ENCODE results near the gene TMEM45A. TPM values are rescaled to one million over a fixed set of nuclear protein-coding genes. Genes with fewer than 3 reads are reported as not detected.

TMEM45A gene
- total RNA-seq, 1 experiment from 2014 or later, result 10.1 TPM

DNA sequence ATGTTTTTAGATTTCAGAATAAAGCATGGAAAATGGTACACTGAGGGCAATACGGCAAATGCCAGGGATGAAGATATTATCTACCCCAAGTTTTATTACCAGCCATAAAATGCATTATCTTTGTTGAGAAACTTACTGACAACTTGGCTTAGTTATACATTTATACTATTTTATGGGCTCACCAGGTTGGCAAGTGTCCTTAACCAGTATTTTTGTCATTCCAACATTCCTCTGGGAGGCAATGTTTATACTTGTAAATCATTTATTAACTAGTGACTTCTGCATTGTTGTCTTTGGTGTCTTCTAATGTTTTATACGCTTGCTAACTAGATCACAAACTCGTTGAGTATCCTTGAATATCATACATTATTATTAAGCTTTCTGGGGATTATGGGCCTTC, 99.0 kb downstream of the TMEM45A start:
- no peak overlapping the region for H2AK5ac ChIP-seq (ENCODE audit: insufficient read length, low read length)
- H3K9me3 ChIP-seq (ENCODE audit: control insufficient read depth, low read depth, low read length), result no peaks in the 10 kb centered on the region
- no peak overlapping the region for H2BK15ac ChIP-seq (ENCODE audit: low read depth, low read length)
- H2BK12ac ChIP-seq (ENCODE audit: insufficient read length, low read depth, low read length), result no peak overlapping the region
- no peak overlapping the region for H4K91ac ChIP-seq (ENCODE audit: insufficient read length, low read depth, low read length)
- H3K4me1 ChIP-seq (ENCODE audit: insufficient read depth, low read length), result no peaks in the 10 kb centered on the region
- H3K18ac ChIP-seq (ENCODE audit: insufficient read length, low read depth, low read length), result no peak overlapping the region
- no peaks in the 10 kb centered on the region for H3K27me3 Mint-ChIP-seq (ENCODE audit: low read depth)
- H3K23ac ChIP-seq (ENCODE audit: insufficient read length, low read depth, low read length), result no peak overlapping the region
- no peak overlapping the region for H4K8ac ChIP-seq (replicated peaks; ENCODE audit: insufficient read length, low read depth, low read length)
- no peaks in the 10 kb centered on the region for H3K23me2 ChIP-seq (ENCODE audit: insufficient read length, low read depth, low read length, poor library complexity, severe bottlenecking)
- no peak overlapping the region for H3K4me3 Mint-ChIP-seq
- peaks cover 1 to 2% (median 2%) of the 10 kb centered on the region in 3 experiments; a peak in 5 of 7 replicates for H3K36me3 Mint-ChIP-seq (ENCODE audit: insufficient read depth in 1 of 3, low read depth in 3 of 3)
- no peak overlapping the region for H3T11ph ChIP-seq (ENCODE audit: low read length)
- H3K27me3 ChIP-seq (ENCODE audit: insufficient read depth, low read length), result no peaks in the 10 kb centered on the region
- H3K4ac ChIP-seq (ENCODE audit: low read depth, low read length), result no peak overlapping the region
- no peak for DNase-seq
- no peak overlapping the region for H3K27ac Mint-ChIP-seq
- no peak overlapping the region for H2AFZ ChIP-seq (ENCODE audit: low read length)
- H4K20me1 ChIP-seq (ENCODE audit: control insufficient read depth, insufficient read depth, insufficient read length), result no peaks in the 10 kb centered on the region
- H3K79me1 ChIP-seq (ENCODE audit: insufficient read depth, low read depth, low read length, poor library complexity, severe bottlenecking), result no peaks in the 10 kb centered on the region
- H3K9me3 Mint-ChIP-seq, result peaks cover 7% of the 10 kb centered on the region in 2 experiments; a peak in 4 of 5 replicates
- no peak overlapping the region for H3K56ac ChIP-seq (ENCODE audit: insufficient read length, low read depth, low read length)
- no peak overlapping the region for H3K9ac ChIP-seq (ENCODE audit: extremely low read depth, insufficient read length, low read length)
- WGBS (ENCODE audit: extremely low coverage, insufficient read length, low lambda C conversion rate), result no CpG with 5 or more reads among the region's 3 CpGs
- no peak overlapping the region for H2BK5ac ChIP-seq (ENCODE audit: insufficient read length, low read length)
- peaks cover 3 to 4% of the 10 kb centered on the region in 2 experiments; a peak in 1 of 4 replicates for H3K4me1 Mint-ChIP-seq
- no peak overlapping the region for H2BK120ac ChIP-seq (ENCODE audit: low read depth, low read length, poor library complexity, severe bottlenecking)
- H3K79me2 ChIP-seq (ENCODE audit: insufficient read depth, low read length), result no peaks in the 10 kb centered on the region
- no peak overlapping the region for H3K27ac ChIP-seq (ENCODE audit: insufficient read length, low read depth, low read length)
- TF ChIP-seq, protein P1, sequence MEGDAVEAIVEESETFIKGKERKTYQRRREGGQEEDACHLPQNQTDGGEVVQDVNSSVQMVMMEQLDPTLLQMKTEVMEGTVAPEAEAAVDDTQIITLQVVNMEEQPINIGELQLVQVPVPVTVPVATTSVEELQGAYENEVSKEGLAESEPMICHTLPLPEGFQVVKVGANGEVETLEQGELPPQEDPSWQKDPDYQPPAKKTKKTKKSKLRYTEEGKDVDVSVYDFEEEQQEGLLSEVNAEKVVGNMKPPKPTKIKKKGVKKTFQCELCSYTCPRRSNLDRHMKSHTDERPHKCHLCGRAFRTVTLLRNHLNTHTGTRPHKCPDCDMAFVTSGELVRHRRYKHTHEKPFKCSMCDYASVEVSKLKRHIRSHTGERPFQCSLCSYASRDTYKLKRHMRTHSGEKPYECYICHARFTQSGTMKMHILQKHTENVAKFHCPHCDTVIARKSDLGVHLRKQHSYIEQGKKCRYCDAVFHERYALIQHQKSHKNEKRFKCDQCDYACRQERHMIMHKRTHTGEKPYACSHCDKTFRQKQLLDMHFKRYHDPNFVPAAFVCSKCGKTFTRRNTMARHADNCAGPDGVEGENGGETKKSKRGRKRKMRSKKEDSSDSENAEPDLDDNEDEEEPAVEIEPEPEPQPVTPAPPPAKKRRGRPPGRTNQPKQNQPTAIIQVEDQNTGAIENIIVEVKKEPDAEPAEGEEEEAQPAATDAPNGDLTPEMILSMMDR (conservative IDR thresholded peaks at IDR 0.05), result no peak
- no peak overlapping the region for H3K14ac ChIP-seq (ENCODE audit: insufficient read depth, low read length)
- no peak overlapping the region for H2BK20ac ChIP-seq (ENCODE audit: low read depth, low read length, poor library complexity, severe bottlenecking)
- no peak overlapping the region for H4K5ac ChIP-seq (ENCODE audit: insufficient read length, low read depth, low read length)
- H3K4me2 ChIP-seq (ENCODE audit: insufficient read depth, insufficient read length, low read length), result no peak overlapping the region
